DND-41 (cell line): ENCODE measurements around the gene MBTD1.

Experiments
- ATAC-seq: fragments of 200-7000 bp; cut with Tn5 transposase; 3 replicates; pipeline ENCODE4 v1.9.1; 2021; ENCODE audit warnings: low read depth; ENCODE audit not compliant: insufficient read depth
- DNase-seq: peaks from one replicate; pipeline ENCODE4 v3.0.0-alpha.2; 2020
- H2AFZ ChIP-seq: 2 replicates; pipeline ENCODE4 v1.6.0; 2012; ENCODE audit warnings: low read depth, low read length
- H3K27ac ChIP-seq: 2 replicates; pipeline ENCODE4 v1.5.1; 2012; ENCODE audit warnings: low read length, inconsistent platforms
- H3K27me3 ChIP-seq: fragments of 200-600 bp; sonication (generic); 2 replicates; pipeline ENCODE4 v1.6.0; 2012; ENCODE audit warnings: low read length, mild to moderate bottlenecking, inconsistent platforms; ENCODE audit not compliant: insufficient read depth, poor library complexity
- H3K36me3 ChIP-seq: 2 replicates; pipeline ENCODE4 v1.5.1; 2012; ENCODE audit warnings: low read length, inconsistent platforms; ENCODE audit not compliant: insufficient read depth
- H3K4me1 ChIP-seq: 2 replicates; pipeline ENCODE4 v1.5.1; 2012; ENCODE audit warnings: mild to moderate bottlenecking, low read length; ENCODE audit not compliant: insufficient read depth
- H3K4me2 ChIP-seq: 2 replicates; pipeline ENCODE4 v1.6.0; 2012; ENCODE audit warnings: mild to moderate bottlenecking, moderate library complexity, low read length, inconsistent platforms; ENCODE audit not compliant: insufficient read depth
- H3K4me3 ChIP-seq, 2 experiments: fragments of 200-600 bp in 1 of 2; shearing (Covaris generic) in 1 of 2; 2 replicates each; pipeline ENCODE4 v1.5.1; 2012 to 2016; ENCODE audit warnings: inconsistent platforms in 2 of 2, low read length in 2 of 2, mild to moderate bottlenecking in 2 of 2, low read depth in 1 of 2, moderate library complexity in 1 of 2
- H3K79me2 ChIP-seq: 2 replicates; pipeline ENCODE4 v1.6.0; 2012; ENCODE audit warnings: low read length, inconsistent platforms; ENCODE audit not compliant: insufficient read depth
- H3K9ac ChIP-seq: 2 replicates; pipeline ENCODE4 v1.6.0; 2012; ENCODE audit warnings: low read depth, mild to moderate bottlenecking, inconsistent platforms, low read length, moderate library complexity
- H3K9me3 ChIP-seq: 2 replicates; pipeline ENCODE4 v1.5.1; 2012; ENCODE audit warnings: low read length, moderate library complexity, mild to moderate bottlenecking, inconsistent platforms; ENCODE audit not compliant: insufficient read depth, severe bottlenecking
- H4K20me1 ChIP-seq: 2 replicates; pipeline ENCODE4 v1.6.0; 2012; ENCODE audit warnings: low read length; ENCODE audit not compliant: insufficient read depth
- EZH2 ChIP-seq: IDR thresholded peaks from 3 replicates; pipeline ENCODE4 v1.6.1; 2012; ENCODE audit warnings: borderline replicate concordance, low read depth, mild to moderate bottlenecking, moderate library complexity, low read length, inconsistent platforms; ENCODE audit not compliant: severe bottlenecking
- TF ChIP-seq, protein P1 (sequence below): IDR thresholded peaks from 2 replicates; pipeline ENCODE4 v1.5.1; 2012; ENCODE audit warnings: borderline replicate concordance, low read length, moderate library complexity, mild to moderate bottlenecking; ENCODE audit not compliant: poor library complexity, severe bottlenecking; ENCODE audit errors: extremely low read depth

Gene MBTD1

DNA sequence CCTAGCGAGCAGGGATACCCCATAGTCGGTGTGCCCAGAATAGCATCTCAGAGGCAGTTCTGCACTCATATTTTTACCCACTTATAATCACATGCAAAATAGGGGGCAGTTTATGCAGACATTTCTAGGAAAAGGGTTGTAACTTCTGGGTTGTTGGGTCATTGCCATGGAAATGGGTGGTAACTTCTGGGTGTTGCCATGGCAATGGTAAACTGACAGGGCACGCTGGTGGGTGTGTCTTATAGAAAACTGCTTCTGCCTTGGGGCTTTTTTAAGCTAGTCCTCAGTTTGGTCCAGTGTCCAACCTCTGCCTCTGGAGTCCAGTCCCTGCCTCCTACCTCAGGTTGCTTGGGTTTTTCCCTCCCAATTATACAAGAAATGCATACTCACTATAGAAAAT is 131.8 kb downstream of the MBTD1 start:
- Histone ChIP-seq H3K79me2 (no peaks in the 10 kb centered on the region), H3K4me2 (no peak overlapping the region), H3K36me3 (no peaks in the 10 kb centered on the region), H3K9ac (no peak overlapping the region), H4K20me1 (no peaks in the 10 kb centered on the region), H3K9me3 (no peaks in the 10 kb centered on the region), H3K4me3 (no peak overlapping the region), H3K27ac (no peak overlapping the region), H3K27me3 (no peaks in the 10 kb centered on the region), H2AFZ (no peak overlapping the region), H3K4me1 (no peaks in the 10 kb centered on the region)
- no peak for ATAC-seq
- DNase-seq, result no peak
- no peak for TF ChIP-seq EZH2
- TF ChIP-seq, protein P1, sequence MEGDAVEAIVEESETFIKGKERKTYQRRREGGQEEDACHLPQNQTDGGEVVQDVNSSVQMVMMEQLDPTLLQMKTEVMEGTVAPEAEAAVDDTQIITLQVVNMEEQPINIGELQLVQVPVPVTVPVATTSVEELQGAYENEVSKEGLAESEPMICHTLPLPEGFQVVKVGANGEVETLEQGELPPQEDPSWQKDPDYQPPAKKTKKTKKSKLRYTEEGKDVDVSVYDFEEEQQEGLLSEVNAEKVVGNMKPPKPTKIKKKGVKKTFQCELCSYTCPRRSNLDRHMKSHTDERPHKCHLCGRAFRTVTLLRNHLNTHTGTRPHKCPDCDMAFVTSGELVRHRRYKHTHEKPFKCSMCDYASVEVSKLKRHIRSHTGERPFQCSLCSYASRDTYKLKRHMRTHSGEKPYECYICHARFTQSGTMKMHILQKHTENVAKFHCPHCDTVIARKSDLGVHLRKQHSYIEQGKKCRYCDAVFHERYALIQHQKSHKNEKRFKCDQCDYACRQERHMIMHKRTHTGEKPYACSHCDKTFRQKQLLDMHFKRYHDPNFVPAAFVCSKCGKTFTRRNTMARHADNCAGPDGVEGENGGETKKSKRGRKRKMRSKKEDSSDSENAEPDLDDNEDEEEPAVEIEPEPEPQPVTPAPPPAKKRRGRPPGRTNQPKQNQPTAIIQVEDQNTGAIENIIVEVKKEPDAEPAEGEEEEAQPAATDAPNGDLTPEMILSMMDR, result no peak
